Stomach (tissue), 4 donors: Measurements from ENCODE around the gene C1orf159.

Experiments used
- EP300 ChIP-seq: sonication (generic); formaldehyde crosslinking; IDR thresholded peaks from one replicate; pipeline ENCODE4 v1.6.1; 2017; ENCODE audit warnings: antibody characterized with exemption
- POLR2A ChIP-seq, 4 donors: fragments of 450-650 bp; IDR thresholded peaks; one replicate each; pipeline ENCODE4 v1.6.1; 2016; ENCODE audit warnings: antibody characterized with exemption in 4 of 4, control low read depth in 2 of 4, mild to moderate bottlenecking in 1 of 4, moderate library complexity in 1 of 4
- TF ChIP-seq, protein P1 (sequence below), 7 experiments: fragments of 450-650 bp in 4 of 7; fragments of 200-600 bp in 3 of 7; sonication (generic) in 3 of 7; IDR thresholded peaks; one replicate each; pipeline ENCODE4 v1.5.1; 2016 to 2019; ENCODE audit warnings: antibody characterized with exemption in 7 of 7, control low read depth in 2 of 7, mild to moderate bottlenecking in 1 of 7

DNA sequence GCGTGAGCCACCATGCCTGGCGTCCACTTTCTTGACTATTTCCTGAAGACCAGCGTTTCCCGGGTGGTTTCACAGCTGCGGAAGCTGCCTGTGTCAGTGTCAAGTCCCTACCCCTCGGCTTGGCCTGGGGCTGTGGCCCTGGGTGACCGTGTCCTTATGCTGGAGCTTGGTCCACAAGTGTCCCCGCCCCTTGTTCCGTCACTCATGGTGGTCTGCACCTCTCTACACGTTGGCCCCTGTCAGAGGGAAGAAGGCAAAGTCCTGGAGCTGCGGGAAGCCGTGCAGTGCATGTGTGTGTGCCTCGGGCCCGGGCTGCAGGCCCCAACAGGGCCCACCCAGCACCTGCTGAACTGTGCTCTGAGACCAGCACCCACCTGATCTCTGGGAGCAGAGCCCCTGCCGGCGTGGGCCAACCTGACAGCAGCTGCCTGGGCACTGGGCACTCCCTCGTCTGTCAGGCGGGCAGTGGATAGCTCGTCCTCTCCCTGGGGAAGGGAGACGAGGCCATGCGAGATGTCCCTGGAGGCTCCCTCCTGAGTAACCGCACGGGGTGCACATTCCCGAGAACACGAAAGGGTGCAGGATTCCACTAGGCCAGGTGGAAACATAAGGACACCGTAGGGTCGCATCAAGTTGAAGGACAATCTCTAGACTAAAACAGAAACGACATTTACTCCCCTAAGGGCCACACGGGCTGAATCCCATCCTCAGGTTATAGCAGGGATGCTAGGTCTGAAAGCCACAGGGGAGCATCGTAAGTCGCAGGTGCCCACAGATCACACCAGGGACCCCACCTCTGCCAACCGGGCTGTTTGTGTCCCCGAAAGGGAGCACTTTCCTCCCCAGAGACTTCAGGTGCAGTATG, 2.4 kb upstream of the C1orf159 start:
- TF ChIP-seq, protein P1, sequence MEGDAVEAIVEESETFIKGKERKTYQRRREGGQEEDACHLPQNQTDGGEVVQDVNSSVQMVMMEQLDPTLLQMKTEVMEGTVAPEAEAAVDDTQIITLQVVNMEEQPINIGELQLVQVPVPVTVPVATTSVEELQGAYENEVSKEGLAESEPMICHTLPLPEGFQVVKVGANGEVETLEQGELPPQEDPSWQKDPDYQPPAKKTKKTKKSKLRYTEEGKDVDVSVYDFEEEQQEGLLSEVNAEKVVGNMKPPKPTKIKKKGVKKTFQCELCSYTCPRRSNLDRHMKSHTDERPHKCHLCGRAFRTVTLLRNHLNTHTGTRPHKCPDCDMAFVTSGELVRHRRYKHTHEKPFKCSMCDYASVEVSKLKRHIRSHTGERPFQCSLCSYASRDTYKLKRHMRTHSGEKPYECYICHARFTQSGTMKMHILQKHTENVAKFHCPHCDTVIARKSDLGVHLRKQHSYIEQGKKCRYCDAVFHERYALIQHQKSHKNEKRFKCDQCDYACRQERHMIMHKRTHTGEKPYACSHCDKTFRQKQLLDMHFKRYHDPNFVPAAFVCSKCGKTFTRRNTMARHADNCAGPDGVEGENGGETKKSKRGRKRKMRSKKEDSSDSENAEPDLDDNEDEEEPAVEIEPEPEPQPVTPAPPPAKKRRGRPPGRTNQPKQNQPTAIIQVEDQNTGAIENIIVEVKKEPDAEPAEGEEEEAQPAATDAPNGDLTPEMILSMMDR (IDR thresholded peaks at IDR 0.05), result no peak
- no peak for TF ChIP-seq POLR2A (IDR thresholded peaks at IDR 0.05)
- no peak for TF ChIP-seq EP300
